Lower lobe of right lung (tissue), 2 donors: ENCODE results near the gene CTSE. TPM values are rescaled to one million over a fixed set of nuclear protein-coding genes. Genes with fewer than 3 reads are reported as not detected.

Source experiments
- ATAC-seq, 2 donors: fragments of 200-7000 bp; cut with Tn5 transposase; one replicate each; pipeline ENCODE4 v1.9.1; 2020 to 2022; ENCODE audit warnings: mild to moderate bottlenecking in 2 of 2, moderate library complexity in 2 of 2
- DNase-seq: peaks from one replicate; pipeline ENCODE4 v3.0.0-alpha.2; 2020
- H3K27ac ChIP-seq: fragments of 200-600 bp; one replicate; pipeline ENCODE4 v1.8.0; 2022
- H3K27me3 ChIP-seq: fragments of 200-600 bp; one replicate; pipeline ENCODE4 v1.8.0; 2022; ENCODE audit warnings: low read depth
- H3K36me3 ChIP-seq: fragments of 200-600 bp; one replicate; pipeline ENCODE4 v1.8.0; 2022; ENCODE audit warnings: mild to moderate bottlenecking
- H3K4me1 ChIP-seq: fragments of 200-600 bp; one replicate; pipeline ENCODE4 v1.8.0; 2022
- H3K4me3 ChIP-seq: fragments of 200-600 bp; one replicate; pipeline ENCODE4 v1.8.0; 2022; ENCODE audit warnings: mild to moderate bottlenecking
- H3K9me3 ChIP-seq: fragments of 200-600 bp; one replicate; pipeline ENCODE4 v1.8.0; 2022
- CTCF ChIP-seq: fragments of 200-600 bp; IDR thresholded peaks from one replicate; pipeline ENCODE4 v1.8.0; 2022; ENCODE audit warnings: antibody characterized with exemption, mild to moderate bottlenecking
- intact Hi-C: fragments of 100-400 bp; cut with DNase I; formaldehyde crosslinking; loops from one replicate; pipeline ENCODE4 v1.11.0; 2022
- total RNA-seq: library from RNA; stranded (reverse); fragmentation: NEBNext Ultra II Directional; extraction: Animal tissue kit (Norgen Biotek cat#: 25700); gene quantifications from one replicate; pipeline ENCODE4 v1.2.1, GENCODE V29; 2021
- donor health status: DM: no; HTN: yes; CAD: no; lungs with severe emphysema.

CTSE gene
- total RNA-seq, 1 donor from 2014 or later: 63.6 TPM

DNA sequence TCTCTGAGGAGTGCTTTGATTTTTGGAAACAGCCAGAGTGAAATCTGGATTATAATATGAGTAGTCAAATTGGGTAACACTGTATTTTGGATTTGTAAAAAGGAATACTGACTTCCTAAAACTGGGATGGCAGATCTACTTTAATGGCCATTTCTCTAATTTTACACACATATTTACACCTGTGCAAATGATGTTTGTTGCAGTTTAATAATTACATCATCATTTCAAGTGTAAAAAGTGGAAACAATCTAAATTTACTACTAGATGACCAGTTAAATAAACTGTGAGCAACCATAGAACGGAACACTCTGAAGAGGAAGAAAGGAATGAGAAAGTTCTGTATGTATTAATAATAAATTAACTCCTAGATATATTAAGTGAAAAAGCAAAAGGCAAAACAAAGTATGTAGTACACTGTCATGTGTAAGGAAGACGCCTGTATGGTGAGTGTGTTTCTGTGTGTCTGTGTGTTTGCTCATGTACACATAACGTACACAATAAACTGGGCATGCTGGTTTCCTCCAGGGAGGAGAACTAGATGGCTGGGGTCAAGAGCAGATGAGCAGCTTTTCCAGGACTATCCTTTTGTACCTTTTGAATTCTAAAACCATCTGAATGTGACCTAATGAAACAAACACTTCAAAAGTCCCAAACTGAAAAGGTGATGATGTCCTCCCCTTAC is 26.4 kb upstream of the CTSE start:
- Histone ChIP-seq H3K36me3 (no peaks in the 10 kb centered on the region), H3K27me3 (no peaks in the 10 kb centered on the region), H3K9me3 (no peaks in the 10 kb centered on the region), H3K4me1 (peaks cover 7% of the 10 kb centered on the region), H3K4me3 (no peak overlapping the region), H3K27ac (no peak overlapping the region)
- intact Hi-C loops: no loop called here
- ATAC-seq: no peak
- DNase-seq: no peak
- no peak for TF ChIP-seq CTCF

DNA sequence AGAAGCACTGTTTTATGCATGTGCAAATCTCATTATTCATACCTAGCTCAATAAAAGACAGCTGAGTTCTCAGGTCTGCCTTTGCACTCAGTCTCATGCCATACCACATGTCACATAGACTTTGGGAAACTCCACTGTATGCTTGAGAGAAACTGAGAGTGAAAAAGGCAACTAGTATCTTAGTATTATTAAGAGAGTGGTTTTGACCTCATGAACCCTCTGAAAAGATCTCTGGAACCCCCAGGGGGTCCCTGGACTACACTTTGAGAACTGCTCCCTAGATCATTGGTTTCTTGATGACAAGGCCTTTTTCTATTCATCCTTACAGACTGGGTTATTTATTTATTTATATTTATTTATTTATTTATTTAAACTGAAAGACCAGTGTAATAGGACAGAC is 25.6 kb upstream of the CTSE start:
- H3K27ac ChIP-seq: no peak overlapping the region

GRCh38 chr1:206048582-206048981 is 24.9 kb upstream of the CTSE start:
- Histone ChIP-seq H3K4me1 (peaks cover 7% of the 10 kb centered on the region), H3K27me3 (no peaks in the 10 kb centered on the region), H3K9me3 (no peaks in the 10 kb centered on the region), H3K36me3 (no peaks in the 10 kb centered on the region), H3K27ac (no peak overlapping the region), H3K4me3 (no peak overlapping the region)
- TF ChIP-seq CTCF: no peak
- intact Hi-C loops: no loop called here
- ATAC-seq (peak; percentile 55 to 74), DNase-seq (peak; percentile 67)

More for the DNA sequence above, 25.6 kb upstream of the CTSE start:
- no peak for DNase-seq
- intact Hi-C loops: no loop called here
- H3K4me3 ChIP-seq: no peak overlapping the region
- no peaks in the 10 kb centered on the region for H3K9me3 ChIP-seq
- no peak for TF ChIP-seq CTCF
- no peak for ATAC-seq
- H3K36me3 ChIP-seq: no peaks in the 10 kb centered on the region
- no peaks in the 10 kb centered on the region for H3K27me3 ChIP-seq
- H3K4me1 ChIP-seq: peaks cover 7% of the 10 kb centered on the region

- no peak for DNase-seq
- Histone ChIP-seq H3K9me3 (no peaks in the 10 kb centered on the region), H3K27me3 (no peaks in the 10 kb centered on the region), H3K27ac (no peak overlapping the region), H3K4me1 (peaks cover 7% of the 10 kb centered on the region), H3K36me3 (no peaks in the 10 kb centered on the region), H3K4me3 (no peak overlapping the region)
- TF ChIP-seq CTCF: no peak
- intact Hi-C loops: no loop called here
- ATAC-seq: no peak
Observed at GRCh38 chr1:206047271-206047670, 23.6 kb upstream of the CTSE start.

DNA sequence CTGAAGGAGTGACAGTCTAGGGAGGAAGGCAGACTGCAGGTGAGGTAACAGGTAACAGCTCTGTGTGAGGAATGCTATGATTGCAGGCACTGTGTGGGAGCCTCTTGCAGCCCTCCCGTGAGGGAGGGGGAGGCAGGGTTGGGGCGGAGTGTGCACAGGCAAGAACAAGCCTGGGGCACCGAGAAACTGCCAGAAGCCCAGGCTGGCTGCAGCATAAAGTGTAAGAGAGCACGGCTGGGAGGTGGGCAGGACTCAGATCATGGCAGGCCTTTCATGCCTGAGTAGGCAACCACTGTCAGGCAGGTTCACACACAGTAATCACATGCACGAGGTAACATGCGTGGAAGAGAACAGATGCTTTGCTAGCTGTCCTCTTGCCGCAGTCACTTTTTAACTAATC is 17.9 kb upstream of the CTSE start:
- DNase-seq: no peak
- intact Hi-C loops: no loop called here
- H3K27me3 ChIP-seq: no peaks in the 10 kb centered on the region

More for the DNA sequence above, 17.9 kb upstream of the CTSE start:
- no peaks in the 10 kb centered on the region for H3K36me3 ChIP-seq
- TF ChIP-seq CTCF: no peak
- H3K4me1 ChIP-seq: no peaks in the 10 kb centered on the region
- no peak overlapping the region for H3K27ac ChIP-seq
- ATAC-seq: peak in 1 of 2 donors; percentile 23
- no peaks in the 10 kb centered on the region for H3K9me3 ChIP-seq
- H3K4me3 ChIP-seq: no peak overlapping the region
